D341Med (cell line): ENCODE data around the gene EHD4.

ENCODE experiments used
- DNase-seq: peaks from one replicate; pipeline ENCODE4 v3.0.0; 2012; ENCODE audit warnings: low spot score

The EHD4 gene

DNA sequence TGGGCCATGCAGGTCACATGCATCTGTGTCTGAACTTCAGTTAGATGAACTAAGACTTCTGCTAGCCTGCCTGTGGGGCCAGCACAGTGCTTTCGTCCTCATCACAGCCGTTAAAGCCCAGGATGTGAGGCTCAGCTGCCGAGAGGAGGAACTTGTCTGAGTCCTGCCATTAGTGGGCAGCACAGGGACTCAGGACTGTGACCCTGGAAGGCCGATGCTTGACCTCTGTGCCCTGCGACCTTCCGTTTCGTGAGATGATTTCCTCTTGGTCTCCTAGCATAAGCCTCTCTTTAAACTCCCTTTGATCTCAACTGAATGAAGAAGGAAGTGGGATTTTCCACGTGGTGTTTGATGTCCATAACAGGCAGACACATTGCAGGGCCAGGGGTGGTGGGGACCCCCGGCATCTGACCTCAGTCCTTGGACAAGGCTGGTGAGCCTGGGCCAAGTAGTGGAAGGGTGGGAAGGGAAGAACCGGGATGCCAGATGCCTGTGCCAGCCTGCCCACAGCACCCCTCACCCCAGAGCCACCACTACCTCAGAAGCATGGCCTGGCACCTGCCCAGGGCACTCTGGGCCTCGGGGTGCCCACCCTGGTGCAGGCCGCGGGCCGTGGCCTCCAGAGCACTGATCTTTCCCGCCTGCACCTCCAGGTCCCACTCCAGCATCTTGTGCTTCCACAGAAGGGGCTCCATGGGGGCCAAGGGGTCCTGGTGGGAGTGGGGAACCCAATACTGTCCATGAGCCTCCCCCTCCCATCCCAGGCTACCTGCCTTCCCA is 112.1 kb downstream of the EHD4 start:
- no peak for DNase-seq

DNA sequence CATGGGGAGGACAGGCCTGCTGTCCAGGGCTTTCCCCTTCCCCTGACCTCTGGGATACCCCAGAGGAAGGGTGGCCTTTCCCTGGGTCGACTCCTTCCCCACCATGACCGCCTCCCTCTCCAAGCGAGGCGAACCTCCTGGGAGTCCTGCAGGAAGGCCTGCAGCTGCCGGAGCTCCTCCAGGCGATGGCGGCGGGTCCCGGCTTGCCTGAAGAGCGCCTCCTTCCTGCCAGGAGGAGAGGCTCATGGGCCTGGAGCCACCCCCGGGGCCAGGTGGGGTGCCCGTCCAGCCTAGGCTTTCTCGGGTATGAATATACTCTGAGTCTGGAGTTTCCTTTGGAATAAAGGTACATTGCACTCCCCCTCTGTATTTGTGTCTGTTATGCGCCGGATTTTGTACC is 113.6 kb downstream of the EHD4 start:
- DNase-seq: no peak

DNA sequence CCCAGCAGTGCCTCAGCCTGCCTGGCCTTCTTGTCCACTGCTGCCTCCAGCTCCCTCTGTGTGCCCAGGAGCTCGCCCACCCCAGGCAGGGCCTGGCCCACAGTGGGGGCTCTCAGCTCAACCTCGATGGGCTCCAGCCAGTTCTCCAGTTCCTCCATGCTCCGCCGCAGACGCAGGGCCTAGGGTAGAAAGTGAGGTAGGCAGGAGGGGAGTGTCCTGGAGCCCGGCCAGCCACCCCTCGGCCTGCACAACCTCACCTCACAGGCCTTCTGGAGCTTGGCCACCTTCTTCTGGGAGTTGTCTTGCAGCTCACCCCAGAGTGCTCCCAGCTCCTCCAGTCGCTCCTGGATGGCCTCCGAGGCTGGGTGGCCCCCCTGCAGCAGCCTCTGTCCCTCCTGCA is 115.0 kb downstream of the EHD4 start:
- no peak for DNase-seq

DNA sequence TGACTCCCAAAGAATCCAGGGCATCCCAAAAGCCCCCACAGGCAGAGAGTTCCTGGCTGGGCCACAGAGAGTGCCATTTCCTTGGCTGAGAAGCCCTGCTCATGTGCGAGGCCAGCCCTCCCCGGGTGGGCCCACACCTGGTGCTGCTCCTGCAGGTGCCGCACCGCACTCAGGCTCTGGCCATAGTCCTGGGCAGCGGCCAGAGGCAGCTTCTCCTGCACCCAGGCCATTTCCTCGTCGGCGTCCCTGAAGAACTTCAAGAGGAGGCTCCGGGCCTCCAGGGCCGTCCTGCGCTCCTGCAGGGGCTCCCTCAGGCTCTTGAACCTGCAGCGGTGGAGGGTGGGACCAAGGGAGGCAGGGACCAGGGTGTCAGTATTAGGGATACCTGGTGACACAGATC is 115.6 kb downstream of the EHD4 start:
- no peak for DNase-seq

DNA sequence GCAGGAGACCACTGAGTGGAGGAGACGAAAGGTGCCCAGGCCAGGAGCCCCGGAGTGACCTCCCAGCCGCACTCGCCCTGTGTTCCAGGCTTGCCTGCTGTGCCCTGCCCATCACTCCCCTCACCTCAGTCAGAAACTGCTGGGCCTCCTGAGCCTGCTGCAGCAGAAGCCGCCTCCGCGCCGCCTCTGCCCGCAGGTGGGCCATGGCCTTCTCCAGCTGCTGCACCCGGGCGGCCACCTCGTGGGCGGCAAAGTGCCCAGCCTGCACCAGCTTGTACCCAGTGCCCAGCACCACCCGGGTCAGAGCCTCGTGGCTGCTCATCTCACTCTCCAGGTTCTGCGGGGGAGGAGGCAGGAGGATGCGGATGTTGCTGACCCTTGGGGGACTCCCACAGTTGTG is 116.1 kb downstream of the EHD4 start:
- DNase-seq: no peak

DNA sequence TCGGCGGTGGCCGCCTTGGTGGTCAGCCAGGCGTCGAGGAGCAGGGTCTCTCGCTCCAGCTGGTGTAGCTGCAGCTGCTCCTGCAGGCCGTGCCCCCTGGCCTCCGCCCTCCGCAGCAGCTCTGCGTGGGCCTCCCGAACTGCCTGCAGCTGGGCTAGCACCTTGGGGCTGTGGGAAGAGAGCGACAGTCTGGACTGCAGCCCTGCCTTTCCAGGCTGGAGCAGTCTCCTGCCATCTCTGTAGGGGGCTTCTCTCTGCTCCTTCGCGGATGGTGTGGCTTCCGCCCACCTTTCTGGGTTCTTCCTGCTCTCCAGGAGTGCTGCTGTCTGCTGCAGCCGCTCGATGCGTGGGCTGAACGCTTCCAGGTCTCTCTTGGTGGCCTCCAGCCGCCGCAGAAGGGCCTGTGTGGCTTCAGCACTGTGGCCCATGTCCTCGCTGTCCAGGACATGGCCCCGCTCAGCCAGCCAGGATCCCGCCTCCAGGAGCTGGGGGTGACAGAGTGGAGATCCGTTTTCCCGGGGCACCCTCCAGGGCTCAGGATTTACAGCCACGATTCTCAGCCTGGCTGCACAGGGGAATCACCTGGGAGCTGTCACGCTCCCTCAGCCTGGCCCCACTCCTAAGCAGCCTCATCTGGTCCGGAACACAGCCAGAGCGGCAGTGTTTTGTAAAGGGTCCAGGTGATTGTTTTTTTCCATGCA is 116.9 kb downstream of the EHD4 start:
- DNase-seq: no peak

DNA sequence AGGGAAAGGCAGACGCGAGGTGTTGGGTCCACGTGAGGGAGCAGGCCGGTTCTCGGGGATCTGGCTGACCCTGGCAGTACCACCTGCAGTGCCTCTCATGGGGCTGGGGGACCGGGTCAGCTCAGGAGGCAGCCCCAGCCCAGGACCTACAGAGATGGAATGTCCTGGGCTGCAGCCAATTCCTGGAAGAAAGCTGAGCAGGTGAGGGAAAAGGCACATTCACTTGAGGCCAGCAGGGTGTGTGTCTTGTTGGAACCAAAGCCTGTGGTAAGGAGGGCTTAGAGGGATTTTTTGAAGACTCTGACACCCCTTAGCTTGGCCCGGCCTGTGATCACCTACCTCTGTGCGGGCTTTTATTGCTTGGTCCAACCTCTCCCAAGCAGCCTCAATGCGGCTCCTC is 117.9 kb downstream of the EHD4 start:
- no peak for DNase-seq

DNA sequence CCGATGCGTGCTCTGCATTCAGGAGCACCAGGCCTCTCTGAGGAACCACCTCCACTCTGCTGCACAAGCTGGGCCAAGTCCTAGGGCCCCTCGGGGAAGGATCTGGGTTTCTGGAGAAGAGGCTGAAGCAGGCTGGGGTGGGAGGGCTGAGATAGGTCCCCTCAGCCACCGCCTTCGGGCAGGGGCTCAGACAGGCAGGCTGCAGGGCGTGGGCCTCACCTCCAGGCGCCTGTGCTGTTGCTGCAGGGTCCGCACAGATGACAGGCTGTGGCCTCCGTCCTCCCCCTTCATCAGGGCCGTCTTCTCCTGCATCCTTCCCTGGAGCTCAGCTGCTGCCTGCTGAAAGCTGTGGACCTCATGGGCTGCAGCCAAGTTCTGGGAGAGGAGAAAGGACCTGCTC is 118.5 kb downstream of the EHD4 start:
- DNase-seq: no peak

DNA sequence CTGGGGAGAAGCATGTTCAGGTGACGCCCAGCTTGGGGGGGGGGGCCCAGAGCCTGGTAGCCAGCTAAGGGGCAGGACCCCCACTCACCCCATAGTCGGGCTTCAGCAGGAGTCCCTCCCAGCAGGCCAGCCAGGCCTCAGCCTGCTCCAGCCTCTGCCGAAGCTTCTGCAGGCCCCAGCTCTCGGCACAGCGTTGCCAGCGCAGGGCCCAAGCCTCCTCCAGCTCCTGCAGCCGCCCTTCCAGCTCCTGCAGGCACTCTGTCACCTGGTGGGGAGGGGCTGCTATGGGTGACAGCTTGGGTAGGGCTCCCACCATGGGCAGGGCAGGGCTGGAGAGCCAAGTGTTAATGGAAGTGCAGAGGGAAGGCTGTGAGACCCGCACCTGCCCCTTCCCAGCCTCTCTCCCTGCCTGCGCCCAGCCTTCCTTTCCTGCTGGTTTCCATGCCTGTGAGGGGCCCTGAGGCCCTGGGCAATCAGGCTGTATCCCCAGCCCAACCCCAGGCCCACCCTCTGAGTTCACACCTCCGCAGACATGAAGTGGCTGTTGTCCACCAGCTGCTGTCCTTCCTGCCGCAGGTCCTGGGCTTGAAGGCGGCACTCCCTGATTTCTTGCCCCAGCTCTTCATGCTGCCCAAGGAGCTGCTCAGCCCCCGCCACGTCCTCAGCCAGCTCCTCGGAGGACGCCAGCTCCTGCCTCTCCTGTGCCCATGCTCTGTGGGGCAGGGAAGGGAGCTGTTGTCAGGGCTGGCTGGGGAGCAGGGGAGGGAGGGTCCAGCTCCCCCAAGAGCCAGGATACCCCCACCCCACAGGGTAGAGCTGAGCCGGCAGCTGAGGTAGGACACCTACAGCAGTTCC is 119.4 kb downstream of the EHD4 start:
- DNase-seq: no peak

DNA sequence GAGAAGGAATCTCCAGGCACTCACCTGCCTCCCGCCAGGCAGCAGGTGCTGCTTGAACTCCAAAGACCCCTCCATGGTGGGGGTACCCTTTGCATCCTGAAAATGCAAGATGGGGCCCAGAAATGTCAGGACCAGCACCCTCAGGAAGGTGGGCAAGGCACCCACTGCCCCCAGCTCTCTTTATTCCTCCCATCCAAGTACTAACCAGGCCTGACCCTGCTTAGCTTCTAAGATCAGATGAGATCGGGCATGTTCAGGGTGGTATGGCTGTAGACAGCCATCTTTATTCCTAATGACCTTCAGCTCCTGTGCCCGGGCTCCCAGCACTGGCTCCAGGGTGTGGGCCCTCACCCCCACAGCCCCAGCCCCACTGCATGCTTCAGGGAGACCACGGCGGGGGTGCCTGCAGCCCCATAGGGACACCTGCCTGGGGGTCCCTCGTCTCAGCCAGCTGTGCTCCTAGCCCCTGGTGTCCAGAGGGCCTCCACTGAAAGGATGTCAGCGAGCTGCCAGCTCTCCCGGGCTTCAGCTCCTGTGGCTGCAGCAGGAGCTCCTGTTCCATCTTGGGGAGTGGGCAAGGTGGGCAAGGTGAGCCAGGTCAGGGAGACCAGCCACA is 120.5 kb downstream of the EHD4 start:
- no peak for DNase-seq

DNA sequence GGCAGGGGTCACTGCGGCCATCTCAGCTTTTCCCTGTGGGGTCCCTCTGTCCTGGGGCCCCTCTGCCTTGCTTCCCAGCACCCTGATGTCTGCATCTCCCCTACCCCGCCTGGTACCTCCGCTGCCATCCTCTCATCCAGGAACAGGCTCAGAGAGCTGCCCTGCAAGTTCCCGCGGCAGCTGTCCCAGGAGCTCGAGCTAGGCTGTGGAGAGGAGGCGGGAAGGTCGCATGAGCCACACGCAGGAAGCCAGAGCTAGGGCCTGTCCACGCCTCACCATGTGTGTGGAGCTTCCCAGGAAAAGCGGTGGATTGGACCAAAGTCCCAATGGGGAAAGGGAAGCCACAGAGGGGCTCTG is 121.2 kb downstream of the EHD4 start:
- no peak for DNase-seq

DNA sequence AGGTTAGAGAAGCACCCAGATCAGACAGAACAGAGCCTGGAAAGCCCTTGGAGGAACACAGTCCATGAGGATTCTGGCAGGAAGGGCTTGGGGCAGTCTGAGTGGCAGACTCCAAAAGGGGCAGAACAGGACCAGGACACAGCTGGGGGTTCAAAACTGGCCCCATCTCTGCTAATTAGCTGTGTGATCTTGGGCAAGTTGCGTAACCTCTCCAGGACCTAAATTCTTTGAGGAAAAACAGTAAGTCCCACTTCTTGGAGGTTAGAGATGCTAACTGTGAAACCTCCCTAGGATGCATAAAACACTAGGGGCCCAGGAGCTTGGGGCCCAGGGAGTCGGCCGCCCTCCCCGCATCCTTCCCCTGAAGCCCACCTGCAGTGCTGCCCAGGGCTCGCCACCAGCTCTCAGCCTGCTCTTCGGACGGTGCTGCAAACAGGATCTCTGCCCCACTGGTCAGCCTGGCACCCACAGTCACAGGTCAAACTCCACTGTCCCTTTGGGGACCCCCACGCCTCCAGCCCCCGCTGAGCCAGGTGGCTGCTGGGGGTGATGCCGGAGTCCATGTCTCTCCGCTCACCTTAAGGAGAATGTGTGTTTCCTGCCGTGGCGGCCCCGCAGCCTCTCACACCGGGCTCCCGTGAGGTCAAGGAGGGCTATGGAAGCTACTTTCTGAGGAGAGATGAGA is 121.7 kb downstream of the EHD4 start:
- no peak for DNase-seq

DNA sequence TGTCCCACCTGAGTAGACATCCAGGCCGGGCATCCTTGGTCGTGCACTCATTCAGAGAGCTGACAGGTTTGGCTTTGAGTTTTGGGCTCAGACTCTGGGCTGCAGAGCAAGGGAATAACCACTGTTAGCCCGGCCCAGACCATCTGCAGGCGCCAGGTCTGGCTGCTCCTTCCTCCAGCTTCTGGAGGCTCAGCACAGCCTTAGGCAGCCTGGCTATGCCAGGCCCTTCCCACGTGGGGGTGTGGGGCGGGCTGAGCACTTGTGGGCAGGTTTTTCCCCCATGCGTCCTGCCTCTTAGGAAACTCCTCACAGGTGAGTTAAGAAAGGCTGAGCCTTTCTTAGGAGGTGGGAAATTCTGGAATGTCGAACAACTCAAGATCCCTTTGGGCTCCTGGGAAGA is 122.5 kb downstream of the EHD4 start:
- DNase-seq: no peak

DNA sequence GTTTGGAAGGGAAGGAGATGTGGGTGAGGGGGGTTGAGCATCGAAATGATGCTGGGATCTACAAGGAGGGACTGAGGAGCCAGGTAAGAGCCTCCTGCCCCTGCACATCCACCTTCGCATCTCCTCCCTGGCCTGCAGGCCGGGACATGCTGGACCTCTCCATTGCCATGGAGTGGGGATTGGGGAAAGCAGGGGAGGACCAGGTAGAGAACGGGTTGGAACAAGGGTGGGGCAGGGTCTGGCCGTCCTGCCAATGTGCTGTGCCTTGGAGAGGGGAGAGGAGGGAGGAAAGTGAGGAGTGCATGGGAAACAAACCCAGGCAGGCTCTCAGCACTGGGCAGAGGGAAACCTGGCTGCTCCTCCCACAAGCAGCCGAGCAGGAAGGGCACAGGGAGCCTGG is 123.2 kb downstream of the EHD4 start:
- DNase-seq: no peak

DNA sequence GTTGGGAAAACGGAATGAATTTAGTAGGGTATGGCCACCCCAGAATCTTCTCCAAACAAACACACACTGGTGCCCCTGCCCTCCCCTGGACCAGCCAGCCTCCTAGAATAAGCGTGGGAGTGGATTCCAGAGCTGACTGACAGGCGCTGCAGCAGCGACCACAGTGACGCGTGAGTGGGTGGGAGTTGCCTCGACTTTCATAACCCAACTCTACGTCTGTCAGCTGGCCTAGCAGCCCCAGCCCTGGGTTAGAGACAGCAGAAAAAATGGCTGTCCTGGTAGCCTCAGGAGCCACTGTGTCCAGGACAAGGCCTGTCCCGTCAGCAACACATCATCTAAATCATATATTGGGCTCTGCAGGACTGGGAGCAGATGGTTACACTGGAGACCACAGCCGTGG is 123.7 kb downstream of the EHD4 start:
- DNase-seq: no peak

DNA sequence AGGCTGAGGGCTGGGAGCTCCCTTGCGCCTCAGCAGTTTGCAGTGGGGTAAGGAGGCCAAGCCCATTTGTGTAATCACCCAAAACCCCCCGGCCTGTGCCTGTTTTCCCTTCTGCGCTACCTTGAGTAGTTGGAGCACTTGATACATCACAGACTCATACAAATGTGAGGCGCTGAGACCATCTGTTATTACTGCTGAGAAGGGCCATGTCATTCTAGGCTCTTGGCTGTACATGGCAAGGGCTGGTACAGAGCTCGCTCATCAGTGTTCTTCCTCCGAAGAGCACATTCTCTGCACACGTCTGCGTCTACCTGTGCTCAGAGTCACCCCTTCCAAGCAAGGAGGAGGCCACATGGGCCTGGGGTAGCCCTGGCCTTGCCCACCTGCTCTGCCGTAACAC is 124.4 kb downstream of the EHD4 start:
- no peak for DNase-seq

DNA sequence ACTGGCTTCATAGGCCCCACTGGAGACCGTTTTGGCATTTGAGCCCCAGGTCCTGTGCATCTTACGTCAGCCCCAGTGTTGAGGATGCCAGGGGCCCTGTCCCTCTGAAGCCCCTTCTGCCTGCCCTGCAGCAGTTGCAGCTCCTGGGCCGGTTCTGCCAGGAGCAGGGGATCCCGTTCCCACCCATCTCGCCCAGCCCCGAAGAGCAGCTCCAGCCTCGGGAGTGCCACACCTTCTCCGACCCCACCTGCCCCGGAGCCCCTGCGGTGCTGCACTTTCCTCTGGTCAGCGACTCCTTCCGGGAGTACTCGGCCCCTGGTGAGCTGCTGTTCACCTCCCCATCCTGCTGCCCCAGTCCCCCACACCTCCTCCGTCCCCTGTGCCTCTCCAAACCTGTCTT is 125.2 kb downstream of the EHD4 start:
- no peak for DNase-seq
